NCI-H1694 (cell line): ENCODE measurements around the gene SMARCAD1.

Experiments
- DNase-seq: peaks from one replicate; lab custom pipeline; 2025; lab: John Stamatoyannopoulos, UW

Gene SMARCAD1, protein sequence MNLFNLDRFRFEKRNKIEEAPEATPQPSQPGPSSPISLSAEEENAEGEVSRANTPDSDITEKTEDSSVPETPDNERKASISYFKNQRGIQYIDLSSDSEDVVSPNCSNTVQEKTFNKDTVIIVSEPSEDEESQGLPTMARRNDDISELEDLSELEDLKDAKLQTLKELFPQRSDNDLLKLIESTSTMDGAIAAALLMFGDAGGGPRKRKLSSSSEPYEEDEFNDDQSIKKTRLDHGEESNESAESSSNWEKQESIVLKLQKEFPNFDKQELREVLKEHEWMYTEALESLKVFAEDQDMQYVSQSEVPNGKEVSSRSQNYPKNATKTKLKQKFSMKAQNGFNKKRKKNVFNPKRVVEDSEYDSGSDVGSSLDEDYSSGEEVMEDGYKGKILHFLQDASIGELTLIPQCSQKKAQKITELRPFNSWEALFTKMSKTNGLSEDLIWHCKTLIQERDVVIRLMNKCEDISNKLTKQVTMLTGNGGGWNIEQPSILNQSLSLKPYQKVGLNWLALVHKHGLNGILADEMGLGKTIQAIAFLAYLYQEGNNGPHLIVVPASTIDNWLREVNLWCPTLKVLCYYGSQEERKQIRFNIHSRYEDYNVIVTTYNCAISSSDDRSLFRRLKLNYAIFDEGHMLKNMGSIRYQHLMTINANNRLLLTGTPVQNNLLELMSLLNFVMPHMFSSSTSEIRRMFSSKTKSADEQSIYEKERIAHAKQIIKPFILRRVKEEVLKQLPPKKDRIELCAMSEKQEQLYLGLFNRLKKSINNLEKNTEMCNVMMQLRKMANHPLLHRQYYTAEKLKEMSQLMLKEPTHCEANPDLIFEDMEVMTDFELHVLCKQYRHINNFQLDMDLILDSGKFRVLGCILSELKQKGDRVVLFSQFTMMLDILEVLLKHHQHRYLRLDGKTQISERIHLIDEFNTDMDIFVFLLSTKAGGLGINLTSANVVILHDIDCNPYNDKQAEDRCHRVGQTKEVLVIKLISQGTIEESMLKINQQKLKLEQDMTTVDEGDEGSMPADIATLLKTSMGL

DNA sequence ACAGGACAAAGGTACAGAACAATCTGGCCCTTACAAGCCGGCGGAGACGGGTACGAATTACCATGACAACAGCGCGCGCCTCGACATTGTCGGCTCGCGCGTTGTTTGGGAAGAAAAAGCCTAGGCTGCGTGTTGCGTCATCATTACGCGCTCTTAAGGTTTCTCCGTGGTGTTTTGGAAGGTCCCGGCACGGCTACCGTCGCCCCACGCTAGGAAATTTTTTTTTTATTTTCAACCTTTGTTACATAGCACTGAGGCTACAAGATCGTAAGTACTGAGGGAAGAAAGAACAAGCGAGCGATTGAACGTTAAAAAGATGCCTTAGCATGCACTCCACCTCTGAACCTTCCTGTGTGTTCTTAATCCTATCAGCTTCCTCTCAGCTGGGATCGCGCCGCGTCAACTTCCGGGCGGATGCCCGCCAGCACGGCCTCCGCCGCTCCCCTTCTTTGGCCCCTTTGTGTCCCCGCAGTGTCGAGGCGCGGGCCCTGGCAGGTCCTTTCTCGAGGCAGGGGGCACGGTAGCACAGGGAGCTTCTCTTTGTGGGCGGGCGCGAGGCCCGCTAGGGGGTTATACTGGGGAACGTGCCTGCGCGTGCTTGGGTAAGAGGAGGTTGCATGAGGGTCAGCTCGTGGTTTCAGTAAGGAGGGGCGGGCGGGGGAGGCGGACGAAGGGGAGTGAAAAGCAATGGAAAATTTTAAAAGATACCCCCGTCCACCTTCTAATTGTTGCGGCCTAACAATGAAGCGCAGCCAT is at the start of gene SMARCAD1:
TSS of gene SMARCAD1 (plus strand) at position 397 of the 756 bp plus-strand sequence. CDS start 530 bp downstream, outside the sequence.
- DNase-seq, result peak; percentile 89

DNA sequence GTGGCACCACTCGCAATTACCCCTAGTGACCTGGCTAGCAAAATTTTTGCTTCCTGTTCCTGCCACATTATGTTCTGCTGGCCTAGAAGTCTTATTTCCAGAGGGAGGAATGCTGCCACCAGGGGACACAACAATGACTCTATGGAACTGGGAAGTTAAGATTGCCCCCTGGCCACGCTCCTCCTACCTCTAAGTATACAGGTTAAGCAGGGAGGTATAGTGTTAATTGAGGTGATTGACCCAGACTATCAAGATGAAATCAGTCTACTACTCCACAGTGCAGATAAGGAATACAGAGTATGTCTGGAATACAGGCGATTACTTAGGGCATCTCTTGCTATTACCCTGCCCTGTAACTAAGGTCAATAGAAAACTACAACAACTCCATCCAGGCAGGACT is 48.8 kb upstream of the SMARCAD1 start:
- DNase-seq, result no peak

DNA sequence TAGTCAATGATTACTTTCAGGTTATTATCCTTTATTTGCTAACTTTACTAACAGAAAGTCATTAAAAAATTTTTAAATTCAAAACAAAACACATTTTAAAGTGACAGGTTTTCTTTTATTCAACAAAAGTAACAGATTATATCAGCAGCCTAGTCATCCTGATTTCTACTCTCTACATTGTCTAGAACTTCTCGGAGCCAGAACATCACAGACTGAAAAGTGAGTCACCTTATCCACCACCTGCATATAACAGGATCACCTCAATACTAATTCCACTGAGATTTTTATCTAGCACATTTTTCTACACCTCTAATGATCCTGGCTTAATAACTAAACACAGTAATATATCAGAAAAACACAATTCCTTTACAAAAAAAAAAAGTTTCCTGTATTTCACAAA is 47.9 kb upstream of the SMARCAD1 start:
- no peak for DNase-seq

DNA sequence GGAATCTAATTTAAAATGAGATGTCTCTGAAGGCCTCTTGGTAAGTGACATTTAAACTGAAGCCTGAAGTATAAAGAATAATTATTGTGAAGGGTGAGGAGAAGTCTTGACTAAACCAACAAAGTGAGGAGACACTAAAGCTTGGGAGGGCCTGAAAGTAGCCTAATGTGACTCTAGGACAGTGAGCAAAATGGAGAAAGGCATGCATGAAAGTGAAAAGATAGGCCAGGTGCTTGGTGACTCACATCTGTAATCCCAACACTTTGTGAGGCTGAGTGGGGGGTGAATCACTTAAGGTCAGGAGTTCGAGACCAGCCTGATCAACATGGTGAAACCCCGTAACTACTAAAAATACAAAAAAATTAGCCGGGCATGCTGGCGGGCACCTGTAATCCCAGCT is 46.9 kb upstream of the SMARCAD1 start:
- DNase-seq, result no peak

DNA sequence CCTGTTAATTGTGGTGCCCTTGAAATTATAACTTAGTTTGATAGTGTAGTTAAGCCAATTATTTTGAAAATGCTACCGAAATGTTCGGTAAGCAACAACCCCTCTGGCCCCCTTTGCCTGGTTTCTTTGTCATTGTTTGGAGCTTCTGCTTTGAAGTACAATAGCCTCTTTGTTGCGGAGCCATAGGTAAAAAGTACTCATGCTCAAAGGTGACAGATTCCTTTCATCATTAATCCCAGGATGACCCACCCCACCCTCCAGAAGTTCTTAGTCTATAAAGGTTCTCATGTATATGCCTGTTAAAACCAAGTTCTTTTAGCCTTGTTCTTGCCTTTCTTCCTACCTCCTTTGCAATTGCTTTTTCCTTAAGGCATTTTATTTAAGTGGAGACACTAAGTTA is 42.4 kb upstream of the SMARCAD1 start:
- no peak for DNase-seq

DNA sequence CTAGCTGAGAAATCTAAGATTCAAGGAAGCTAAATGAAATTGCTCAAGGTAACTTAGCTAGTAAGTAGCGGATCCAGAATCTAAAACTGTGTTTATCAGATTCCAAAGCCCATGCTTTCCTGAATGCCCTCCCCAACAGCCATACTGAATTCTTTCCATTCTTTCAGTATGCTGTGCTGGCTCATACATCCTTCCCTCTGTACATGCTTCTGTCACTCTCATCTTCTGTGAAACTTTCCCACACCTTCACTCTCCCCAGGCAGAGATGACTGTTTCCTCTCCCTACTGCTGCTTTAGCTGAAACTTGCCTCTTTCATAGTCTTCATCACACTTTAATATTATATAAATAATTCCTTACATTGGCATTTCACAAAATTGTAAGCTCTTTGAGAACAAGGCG is 39.3 kb upstream of the SMARCAD1 start:
- DNase-seq, result no peak

DNA sequence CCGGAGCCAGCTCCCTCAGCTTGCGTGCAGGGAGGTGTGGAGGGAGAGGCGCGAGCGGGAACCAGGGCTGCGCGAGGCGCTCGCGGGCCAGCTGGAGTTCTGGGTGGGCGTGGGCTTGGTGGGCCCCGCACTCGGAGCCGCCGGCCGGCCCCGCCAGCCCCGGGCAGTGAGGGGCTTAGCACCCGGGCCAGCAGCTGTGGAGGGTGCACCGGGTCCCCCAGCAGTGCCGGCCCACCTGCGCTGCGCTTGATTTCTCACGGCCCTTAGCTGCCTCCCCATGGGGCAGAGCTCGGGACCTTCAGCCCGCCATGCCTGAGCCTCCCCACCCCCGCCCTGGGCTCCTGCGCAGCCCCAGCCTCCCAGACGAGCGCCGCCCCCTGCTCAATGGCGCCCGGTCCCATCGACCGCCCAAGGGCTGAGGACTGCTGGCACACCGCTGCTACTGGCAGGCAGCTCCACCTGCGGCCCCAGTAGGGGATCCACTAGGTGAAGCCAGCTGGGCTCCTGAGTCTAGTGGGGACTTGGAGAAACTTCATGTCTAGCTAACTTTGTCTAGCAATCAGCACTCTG is 37.8 kb upstream of the SMARCAD1 start:
- DNase-seq, result no peak

DNA sequence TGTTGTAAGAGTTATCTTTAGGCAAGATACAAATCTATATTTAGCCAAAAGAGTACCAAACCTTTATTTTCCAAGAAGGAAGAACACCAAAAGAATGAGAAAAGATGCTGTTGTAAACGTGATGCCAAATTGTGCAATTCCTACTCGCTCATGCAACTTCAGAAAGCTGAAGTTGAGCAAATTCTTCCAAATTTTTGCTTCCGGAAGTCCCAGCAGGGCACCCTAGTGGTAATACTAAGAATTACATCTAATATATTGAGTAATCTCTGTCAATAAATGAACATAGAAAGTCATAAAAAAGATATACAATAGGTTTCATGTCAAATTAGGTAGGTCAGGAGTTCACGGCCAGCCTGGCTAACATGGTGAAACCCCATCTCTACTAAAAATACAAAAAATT is 36.0 kb upstream of the SMARCAD1 start:
- no peak for DNase-seq

DNA sequence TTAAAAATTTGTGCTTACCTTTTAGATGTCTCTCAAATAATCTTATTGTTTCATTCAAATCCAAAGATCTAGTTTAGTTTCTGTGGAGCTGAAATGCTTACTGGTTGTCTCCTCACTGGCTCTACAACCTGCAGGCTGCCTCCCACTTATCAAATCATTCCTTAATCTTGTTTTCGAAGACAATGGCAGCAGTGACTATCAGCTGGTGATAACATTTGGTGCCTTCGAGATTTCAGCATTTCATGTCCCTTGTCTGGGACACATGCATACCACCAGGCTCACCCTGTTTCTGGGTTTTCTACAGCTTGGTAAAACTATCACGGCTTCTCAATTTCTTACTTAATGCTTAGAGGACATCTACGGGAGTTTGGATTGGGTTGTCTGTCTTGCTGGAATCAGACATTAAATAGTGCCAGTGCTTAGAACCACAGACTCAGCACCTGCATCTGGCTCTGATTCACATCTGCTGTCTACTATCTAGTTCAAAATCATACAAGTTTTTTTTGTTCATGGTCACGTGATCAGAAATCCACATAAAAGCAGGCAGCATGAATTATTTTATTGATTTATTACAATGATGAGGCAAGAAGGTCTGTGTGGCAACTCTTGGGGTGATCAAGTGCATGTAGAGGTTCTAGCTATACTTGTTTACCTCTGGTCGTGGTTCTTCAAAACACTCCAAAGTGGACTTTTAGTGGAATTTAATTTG is 32.0 kb upstream of the SMARCAD1 start:
- no peak for DNase-seq

DNA sequence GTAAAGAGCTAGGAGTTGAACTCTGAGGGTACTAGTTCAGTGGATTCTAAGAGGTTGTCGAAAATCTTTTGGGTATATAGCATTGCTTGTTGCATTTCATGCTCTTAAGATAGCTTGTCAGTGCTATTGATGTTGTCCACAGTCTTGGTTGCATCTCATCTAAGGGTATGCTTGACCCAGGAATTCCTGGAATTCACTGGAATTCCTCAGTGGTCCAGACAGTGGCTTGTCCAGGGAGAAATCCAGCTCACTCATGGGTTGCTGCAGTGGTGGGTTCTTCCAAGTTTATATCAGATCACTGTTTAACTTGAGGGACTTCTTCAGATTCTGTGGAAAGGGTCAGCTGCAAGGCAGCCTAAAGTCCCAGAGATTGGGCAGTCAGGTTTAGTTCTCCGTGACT is 29.8 kb upstream of the SMARCAD1 start:
- no peak for DNase-seq

DNA sequence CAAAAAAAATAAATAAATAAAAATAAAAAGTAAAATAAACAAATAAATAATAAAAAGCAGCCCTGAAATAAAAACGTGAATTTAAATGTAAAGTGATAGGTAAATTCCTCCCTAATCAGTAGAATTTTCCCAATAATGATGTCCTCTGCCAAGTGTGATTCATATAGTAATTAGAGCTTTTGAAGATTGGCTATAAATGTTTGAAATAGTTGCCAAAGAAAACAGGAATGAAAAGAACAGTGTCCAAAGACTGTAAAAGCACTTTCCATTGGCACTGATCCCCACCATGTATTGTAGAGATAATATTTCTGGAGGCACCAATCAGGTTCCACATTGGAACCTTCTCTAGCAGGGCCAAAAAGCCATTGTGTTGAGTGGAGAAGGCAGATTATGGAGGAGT is 25.9 kb upstream of the SMARCAD1 start:
- DNase-seq, result no peak

DNA sequence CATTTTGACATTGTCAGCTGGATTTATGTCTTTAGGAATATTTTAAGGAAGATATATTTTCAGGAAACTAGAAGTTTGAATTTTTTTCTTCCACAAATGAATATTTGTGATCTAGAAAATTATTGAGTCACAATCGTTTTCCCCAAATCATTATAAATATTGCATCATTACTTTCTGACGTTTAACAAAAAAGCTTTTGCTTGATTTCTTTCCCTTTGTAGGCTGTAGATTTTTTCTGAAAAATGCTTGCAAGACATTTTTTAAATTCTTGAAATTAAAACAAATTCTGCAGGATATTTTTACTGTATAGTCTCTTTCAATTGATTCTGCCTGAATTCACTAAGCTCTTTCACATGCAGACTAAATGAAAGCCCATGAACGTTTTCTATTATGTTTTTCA is 4.9 kb upstream of the SMARCAD1 start:
- no peak for DNase-seq

DNA sequence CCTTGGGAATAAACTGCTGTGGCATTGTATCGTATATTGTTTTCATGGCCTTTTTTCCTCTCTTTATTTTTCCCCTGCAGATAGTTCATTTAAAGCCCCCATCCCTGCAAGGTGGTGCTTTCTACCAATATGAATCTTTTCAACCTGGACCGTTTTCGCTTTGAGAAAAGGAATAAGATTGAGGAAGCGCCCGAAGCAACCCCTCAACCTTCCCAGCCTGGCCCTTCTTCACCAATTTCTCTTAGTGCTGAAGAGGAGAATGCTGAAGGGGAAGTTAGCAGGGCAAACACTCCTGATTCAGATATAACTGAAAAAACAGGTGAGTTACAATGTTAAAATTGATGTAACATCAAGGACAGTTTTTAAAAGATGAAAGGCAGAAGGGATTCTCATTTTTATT is 601 bp downstream of the SMARCAD1 start:
- DNase-seq, result no peak

DNA sequence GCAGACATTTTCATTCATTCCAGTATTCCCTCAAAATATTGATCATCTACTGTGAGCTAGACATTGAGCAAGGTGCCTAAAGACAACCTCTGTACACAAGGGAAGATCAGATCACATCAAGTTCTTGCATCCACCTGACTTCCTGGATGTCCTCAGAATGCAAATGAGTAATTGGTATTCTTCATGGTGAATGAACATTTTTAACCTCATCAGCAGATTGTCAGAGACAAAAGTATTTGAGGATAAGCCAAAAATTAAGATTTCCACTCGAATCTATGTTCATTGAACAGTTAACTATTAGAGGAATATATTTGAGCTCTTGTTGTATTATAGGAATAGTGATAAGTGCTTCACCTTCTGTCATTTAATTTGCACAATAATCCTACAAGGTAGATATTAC is 1.3 kb downstream of the SMARCAD1 start:
- DNase-seq, result no peak

DNA sequence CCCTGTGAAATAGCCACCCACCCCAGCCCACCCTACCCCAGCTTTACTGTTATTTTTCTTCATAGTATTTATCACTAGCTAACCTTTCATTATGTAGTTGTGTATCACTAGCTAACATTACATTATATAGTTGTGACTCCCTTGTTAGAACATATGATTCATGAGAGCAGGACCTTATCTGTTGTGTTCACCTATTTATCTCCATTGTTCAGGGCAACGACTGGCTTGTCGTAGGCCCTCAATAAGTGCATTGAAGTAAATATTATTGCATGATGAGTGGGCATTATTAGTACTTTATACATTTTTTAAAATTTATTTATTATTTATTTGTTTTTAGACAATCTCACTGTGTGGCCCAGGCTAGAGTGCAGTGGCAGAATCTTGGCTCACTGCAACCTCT is 4.2 kb downstream of the SMARCAD1 start:
- DNase-seq, result no peak

DNA sequence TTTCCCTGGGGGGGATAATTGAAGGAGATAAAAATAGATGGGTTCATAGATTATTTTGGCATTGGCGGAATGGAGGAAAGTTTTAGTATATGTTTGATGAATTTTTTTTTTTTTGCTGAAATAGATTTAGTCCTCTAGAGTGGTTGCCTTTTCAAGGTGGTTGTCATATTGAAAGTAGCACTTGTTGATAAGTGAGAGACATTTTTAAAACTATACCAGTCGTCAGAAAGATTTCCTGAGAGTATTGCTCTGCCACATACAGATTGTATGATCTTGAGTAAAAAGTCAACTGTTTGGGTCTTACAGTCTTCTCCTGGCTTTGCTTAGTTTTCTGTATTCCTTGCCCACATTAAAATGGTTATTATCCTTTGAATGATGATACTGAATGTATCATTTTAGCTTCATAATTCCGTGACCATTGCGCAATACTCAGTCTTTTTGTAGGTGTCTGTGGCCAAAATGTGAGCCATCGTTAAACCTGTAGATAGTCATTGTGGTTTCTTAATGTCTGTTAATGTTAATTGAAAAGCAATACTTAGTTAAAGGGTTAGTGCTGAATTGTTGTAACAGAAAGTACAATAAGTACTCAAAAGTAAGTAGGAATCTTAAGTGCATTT is 7.1 kb downstream of the SMARCAD1 start:
- no peak for DNase-seq

DNA sequence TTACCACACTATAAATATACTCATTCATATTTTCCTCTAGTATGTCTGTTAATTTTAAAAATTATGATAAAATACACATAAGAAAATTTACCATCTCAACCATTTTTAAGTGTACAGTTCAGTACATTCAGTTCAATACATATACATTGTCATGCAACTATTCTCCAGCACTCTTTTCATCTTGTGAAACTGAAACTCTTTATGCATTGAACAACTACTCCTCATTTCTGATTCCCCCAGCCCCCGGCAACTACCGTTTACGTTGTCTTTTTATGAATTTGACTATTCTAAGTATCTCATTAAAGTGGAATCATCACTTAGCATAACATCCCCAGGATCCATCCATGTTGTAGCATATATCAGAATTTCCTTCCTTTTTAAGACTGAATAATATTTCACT is 8.7 kb downstream of the SMARCAD1 start:
- DNase-seq, result no peak

DNA sequence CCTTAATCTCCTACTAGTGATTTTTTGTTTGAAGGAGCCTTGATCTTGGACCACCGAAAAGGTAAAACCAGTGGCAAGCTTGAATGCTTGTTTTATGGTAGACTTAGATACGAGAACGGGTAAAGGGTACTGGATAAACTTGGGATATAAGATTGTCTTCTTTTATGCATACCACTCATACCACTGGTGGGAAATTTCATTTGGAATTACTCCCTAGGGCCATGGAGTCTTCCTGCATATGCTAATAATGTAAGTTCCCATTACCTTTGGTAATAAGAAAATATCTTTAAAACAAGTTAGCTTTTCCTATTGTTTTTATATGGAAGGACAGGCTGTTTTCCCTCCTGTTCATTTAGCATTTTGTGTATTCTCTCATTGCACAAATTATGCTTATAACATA is 11.7 kb downstream of the SMARCAD1 start:
- DNase-seq, result no peak

DNA sequence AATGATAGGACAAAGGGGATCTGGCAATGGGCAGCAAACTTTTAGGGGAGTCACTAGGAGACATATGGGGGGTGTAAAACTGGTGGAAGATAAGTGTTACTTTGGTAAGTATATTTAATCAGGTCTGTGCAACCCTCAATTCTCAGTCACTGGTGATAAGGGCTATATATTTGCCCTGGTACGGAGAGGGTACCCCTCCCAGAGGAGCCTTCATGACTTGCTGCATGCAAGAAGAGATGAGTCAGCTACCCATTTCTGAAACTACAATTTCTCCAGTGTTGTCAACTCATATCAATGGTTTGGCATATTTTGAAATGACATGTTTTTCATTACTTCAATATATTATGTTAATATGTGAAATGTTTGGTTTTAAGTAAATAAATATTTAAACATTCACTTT is 14.3 kb downstream of the SMARCAD1 start:
- no peak for DNase-seq

DNA sequence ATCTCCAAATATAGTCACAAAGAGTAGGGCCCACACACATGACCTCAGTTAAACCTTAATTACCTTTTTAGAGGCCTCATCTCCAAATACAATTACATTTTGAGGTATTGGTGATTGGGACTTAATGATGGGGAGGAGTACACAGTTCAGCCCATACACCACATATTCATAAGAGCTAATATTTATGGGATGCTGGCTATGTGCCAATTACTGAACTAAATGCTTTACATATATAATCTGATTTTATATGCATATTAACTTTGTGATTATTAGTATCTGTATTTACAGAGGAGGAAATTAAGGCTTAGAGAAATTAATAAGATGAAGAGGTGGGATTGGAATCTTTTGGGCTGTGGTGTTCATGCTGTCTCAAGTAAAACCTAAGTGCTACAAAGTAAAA is 17.8 kb downstream of the SMARCAD1 start:
- no peak for DNase-seq

DNA sequence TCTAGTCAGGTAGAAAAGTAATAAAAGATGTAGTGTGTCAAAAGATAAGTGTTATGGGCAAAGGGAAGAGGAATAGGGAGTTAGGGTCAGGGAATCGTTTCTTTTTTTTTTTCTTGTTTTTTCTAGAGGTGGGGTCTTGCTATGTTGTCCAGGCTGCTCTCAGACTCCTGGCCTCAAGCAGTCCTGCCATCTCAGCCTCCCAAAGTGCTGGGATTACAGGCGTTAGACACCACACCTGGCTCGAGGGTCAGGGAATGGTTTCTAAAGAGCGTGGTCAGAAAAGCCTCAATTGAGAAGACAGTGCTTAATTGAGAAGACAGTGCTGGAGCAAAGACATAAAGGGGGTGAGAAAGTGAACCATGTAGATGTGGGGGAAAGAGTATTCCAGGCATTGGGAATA is 19.1 kb downstream of the SMARCAD1 start:
- DNase-seq, result no peak
